ENCODE results near the gene ADRA1B. TPM values are rescaled to one million over a fixed set of nuclear protein-coding genes. Genes with fewer than 3 reads are reported as not detected.

Gene ADRA1B
- total and polyA plus RNA-seq, 2 donors (not counting 3 experiments of a cell fraction or from before 2014, with no cell fraction given) = 0.77 TPM; not detected in 1

DNA sequence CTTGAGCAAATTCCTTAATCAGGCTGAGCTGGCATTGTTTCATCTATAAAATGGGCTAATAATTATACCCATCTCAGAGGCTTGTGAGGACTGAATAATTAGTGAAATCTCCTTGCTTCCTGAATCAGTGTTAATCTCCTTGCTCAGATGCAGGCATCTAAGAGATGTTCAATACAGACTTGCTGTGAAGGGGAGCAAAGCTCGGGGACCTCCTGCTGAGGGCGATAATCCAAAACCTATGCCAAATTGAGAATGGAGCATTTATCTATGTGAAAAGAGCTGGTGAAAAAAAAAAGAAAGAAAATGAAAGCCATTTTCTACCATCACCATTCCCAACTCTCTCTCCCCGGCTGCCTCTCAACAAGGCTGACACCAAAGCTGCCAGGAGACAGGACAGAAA, 37.3 kb downstream of the ADRA1B start:
- H3K9me1 ChIP-seq (replicated peaks; ENCODE audit: control insufficient read depth, extremely low read depth, insufficient read depth, low read length) = no peaks in the 10 kb centered on the region
- H4K20me1 ChIP-seq (replicated peaks; ENCODE audit: control insufficient read depth, extremely low read depth, insufficient read depth, low read length) = no peaks in the 10 kb centered on the region
- ChIA-PET POLR2A (no interaction called here), CTCF (no interaction called here)
- no peaks in the 10 kb centered on the region for H3K36me3 ChIP-seq (ENCODE audit: control insufficient read depth in 2 of 2, extremely low read depth in 1 of 2, insufficient read depth in 2 of 2, low read length in 2 of 2)
- no peaks in the 10 kb centered on the region for H3K4me1 ChIP-seq (ENCODE audit: control insufficient read depth, extremely low read depth, insufficient read depth, low read length)
- DNase-seq (ENCODE audit: low read depth, low spot score) = no peak
- BruUV-seq (replicated peaks) = no TSS peak
- no peak overlapping the region for H3K27ac ChIP-seq (ENCODE audit: insufficient read depth, low read depth, low read length)
- no peaks in the 10 kb centered on the region for H3K27me3 ChIP-seq (ENCODE audit: control insufficient read depth in 2 of 2, insufficient read depth in 2 of 2, low read length in 2 of 2)
- dilution Hi-C loops (cut with MboI; ENCODE audit: extremely low pct_ligation_motif_present, low sequenced_read_pairs) = no loop called here
- no peak overlapping the region for H3K9ac ChIP-seq (replicated peaks; ENCODE audit: extremely low read depth, insufficient read depth, low read length)
- intact Hi-C loops (cut with micrococcal nuclease) = no loop called here
- no peaks in the 10 kb centered on the region for H3K79me2 ChIP-seq (ENCODE audit: control insufficient read depth, insufficient read depth, low read length)
- FAIRE-seq = no peak
- H3K4me3 ChIP-seq (replicated peaks in 1 of 3; ENCODE audit: insufficient read depth in 1 of 3, low read depth in 1 of 3, low read length in 3 of 3) = no peak overlapping the region
- TF ChIP-seq CTCF (IDR thresholded peaks at IDR 0.05; ENCODE audit: extremely low read depth in 1 of 2, insufficient read depth in 1 of 2, low read depth in 1 of 2, low read length in 2 of 2) (no peak), MAX (IDR thresholded peaks at IDR 0.05; ENCODE audit: insufficient read depth, insufficient read length) (no peak), GATA2 (IDR thresholded peaks at IDR 0.05; ENCODE audit: insufficient read depth, insufficient read length, low read depth, low read length) (no peak), MYC (IDR thresholded peaks at IDR 0.05; ENCODE audit: low read depth, low read length) (no peak), POLR2AphosphoS5 (IDR thresholded peaks at IDR 0.05; ENCODE audit: insufficient read depth, low read depth, low read length) (no peak), POLR2A (IDR thresholded peaks at IDR 0.05; ENCODE audit: low read depth, low read length) (no peak), FOS (IDR thresholded peaks at IDR 0.05; ENCODE audit: borderline replicate concordance, insufficient read depth, low read length) (no peak), JUN (IDR thresholded peaks at IDR 0.05; ENCODE audit: borderline replicate concordance, insufficient read depth, insufficient read length, low read depth) (no peak)
- H2AFZ ChIP-seq (ENCODE audit: low read depth, low read length) = no peak overlapping the region
- H3K9me3 ChIP-seq (replicated peaks; ENCODE audit: control insufficient read depth, insufficient read depth, low read length) = no peaks in the 10 kb centered on the region
- no peak overlapping the region for H3K4me2 ChIP-seq (ENCODE audit: insufficient read depth, low read length)
